ENCODE data around the gene KSR2. TPM values are rescaled to one million over a fixed set of nuclear protein-coding genes. Genes with fewer than 3 reads are reported as not detected.

KSR2 gene
- total and polyA plus RNA-seq, 2 donors (not counting 3 experiments of a cell fraction or from before 2014, with no cell fraction given), result 2.1 to 5.2 TPM

DNA sequence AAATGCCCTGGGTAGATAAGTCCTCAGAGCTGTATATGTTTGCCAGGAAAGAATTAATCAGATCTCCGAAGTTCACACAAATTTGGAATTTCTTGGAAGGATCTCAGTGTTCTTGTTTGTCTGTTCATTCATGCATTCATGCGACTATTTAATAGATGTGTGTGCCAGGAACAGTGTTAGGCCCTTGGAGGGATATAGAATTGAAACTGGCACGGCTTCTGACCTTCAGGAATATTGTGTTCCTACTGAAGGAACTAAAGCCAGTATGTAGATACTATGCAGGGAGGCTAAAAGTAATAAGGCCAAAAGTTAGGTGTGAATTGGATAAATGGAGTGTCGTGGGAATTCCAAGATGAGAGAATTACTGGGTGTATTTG lies 441.3 kb downstream of the KSR2 start:
- Histone ChIP-seq H3K27me3 (ENCODE audit: control insufficient read depth in 2 of 2, insufficient read depth in 2 of 2, low read length in 2 of 2) (no peaks in the 10 kb centered on the region), H4K20me1 (replicated peaks; ENCODE audit: control insufficient read depth, extremely low read depth, insufficient read depth, low read length) (no peaks in the 10 kb centered on the region), H3K36me3 (ENCODE audit: control insufficient read depth in 2 of 2, extremely low read depth in 1 of 2, insufficient read depth in 2 of 2, low read length in 2 of 2) (no peaks in the 10 kb centered on the region), H3K4me1 (ENCODE audit: control insufficient read depth, extremely low read depth, insufficient read depth, low read length) (no peaks in the 10 kb centered on the region), H3K9me1 (replicated peaks; ENCODE audit: control insufficient read depth, extremely low read depth, insufficient read depth, low read length) (no peaks in the 10 kb centered on the region), H3K27ac (ENCODE audit: insufficient read depth, low read depth, low read length) (no peak overlapping the region), H3K4me3 (replicated peaks in 1 of 3; ENCODE audit: insufficient read depth in 1 of 3, low read depth in 1 of 3, low read length in 3 of 3) (no peak overlapping the region), H3K4me2 (ENCODE audit: insufficient read depth, low read length) (no peak overlapping the region), H3K9me3 (replicated peaks; ENCODE audit: control insufficient read depth, insufficient read depth, low read length) (no peaks in the 10 kb centered on the region), H3K9ac (replicated peaks; ENCODE audit: extremely low read depth, insufficient read depth, low read length) (no peak overlapping the region), H3K79me2 (ENCODE audit: control insufficient read depth, insufficient read depth, low read length) (no peaks in the 10 kb centered on the region), H2AFZ (ENCODE audit: low read depth, low read length) (no peak overlapping the region)
- ChIA-PET POLR2A (no interaction called here), CTCF (interaction anchor here (1.4 kb wide), 1 partner anchor 330 kb away, joined by 3 read pairs; no protein-coding TSS in a partner anchor)
- BruUV-seq (replicated peaks), result no TSS peak
- FAIRE-seq (no peak), DNase-seq (ENCODE audit: low read depth, low spot score) (no peak)
- TF ChIP-seq, protein P1, sequence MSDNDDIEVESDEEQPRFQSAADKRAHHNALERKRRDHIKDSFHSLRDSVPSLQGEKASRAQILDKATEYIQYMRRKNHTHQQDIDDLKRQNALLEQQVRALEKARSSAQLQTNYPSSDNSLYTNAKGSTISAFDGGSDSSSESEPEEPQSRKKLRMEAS (IDR thresholded peaks at IDR 0.05; ENCODE audit: insufficient read depth, insufficient read length), result no peak
- TF ChIP-seq FOS (IDR thresholded peaks at IDR 0.05; ENCODE audit: borderline replicate concordance, insufficient read depth, low read length) (no peak), GATA2 (IDR thresholded peaks at IDR 0.05; ENCODE audit: insufficient read depth, insufficient read length, low read depth, low read length) (no peak), JUN (IDR thresholded peaks at IDR 0.05; ENCODE audit: borderline replicate concordance, insufficient read depth, insufficient read length, low read depth) (no peak), EZH2 (IDR thresholded peaks at IDR 0.05; ENCODE audit: borderline replicate concordance, low read depth, low read length, severe bottlenecking) (no peak), POLR2AphosphoS5 (IDR thresholded peaks at IDR 0.05; ENCODE audit: insufficient read depth, low read depth, low read length) (no peak)
- TF ChIP-seq, protein P2, sequence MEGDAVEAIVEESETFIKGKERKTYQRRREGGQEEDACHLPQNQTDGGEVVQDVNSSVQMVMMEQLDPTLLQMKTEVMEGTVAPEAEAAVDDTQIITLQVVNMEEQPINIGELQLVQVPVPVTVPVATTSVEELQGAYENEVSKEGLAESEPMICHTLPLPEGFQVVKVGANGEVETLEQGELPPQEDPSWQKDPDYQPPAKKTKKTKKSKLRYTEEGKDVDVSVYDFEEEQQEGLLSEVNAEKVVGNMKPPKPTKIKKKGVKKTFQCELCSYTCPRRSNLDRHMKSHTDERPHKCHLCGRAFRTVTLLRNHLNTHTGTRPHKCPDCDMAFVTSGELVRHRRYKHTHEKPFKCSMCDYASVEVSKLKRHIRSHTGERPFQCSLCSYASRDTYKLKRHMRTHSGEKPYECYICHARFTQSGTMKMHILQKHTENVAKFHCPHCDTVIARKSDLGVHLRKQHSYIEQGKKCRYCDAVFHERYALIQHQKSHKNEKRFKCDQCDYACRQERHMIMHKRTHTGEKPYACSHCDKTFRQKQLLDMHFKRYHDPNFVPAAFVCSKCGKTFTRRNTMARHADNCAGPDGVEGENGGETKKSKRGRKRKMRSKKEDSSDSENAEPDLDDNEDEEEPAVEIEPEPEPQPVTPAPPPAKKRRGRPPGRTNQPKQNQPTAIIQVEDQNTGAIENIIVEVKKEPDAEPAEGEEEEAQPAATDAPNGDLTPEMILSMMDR (IDR thresholded peaks at IDR 0.05; ENCODE audit: extremely low read depth in 1 of 2, insufficient read depth in 1 of 2, low read depth in 1 of 2, low read length in 2 of 2), result no peak
- intact Hi-C loops (cut with micrococcal nuclease), result no loop called here
- dilution Hi-C loops (cut with MboI; ENCODE audit: extremely low pct_ligation_motif_present, low sequenced_read_pairs), result no loop called here

Measured in endothelial cell of umbilical vein (primary cell).